Activated CD4-positive, alpha-beta memory T cell treated with anti-CD3 and anti-CD28 coated beads, Interleukin-2, amount 10 ng/mL, durations not matched to agents 7 days and 5 days (primary cell): Measurements from ENCODE around the gene STON2. TPM values are rescaled to one million over a fixed set of nuclear protein-coding genes. Genes with fewer than 3 reads are reported as not detected.
"Not testable (repeated sequence)": the region's sequence is repeated elsewhere in the genome, so short reads cannot be mapped to it uniquely, and the experiment has no call there.

Source experiments
- CTCF ChIA-PET: fragments of 350-600 bp; sonication (Branson Sonifier 250); formaldehyde crosslinking; loops from one replicate; lab custom pipeline; 2021; ENCODE audit warnings: antibody characterized with exemption, inconsistent platforms; lab: Charles Lee
- POLR2A ChIA-PET: fragments of 350-600 bp; sonication (Branson Sonifier 250); formaldehyde crosslinking; loops from one replicate; lab custom pipeline; 2021; ENCODE audit warnings: antibody characterized with exemption; lab: Charles Lee
- DNase-seq: peaks from one replicate; pipeline ENCODE4 v3.0.0-alpha.2; 2020
- H3K27ac Mint-ChIP-seq: one replicate; pipeline ENCODE4 v1.8.0; 2021; ENCODE audit warnings: mild to moderate bottlenecking, mixed read lengths
- H3K27me3 Mint-ChIP-seq: one replicate; pipeline ENCODE4 v1.8.0; 2021; ENCODE audit warnings: mixed read lengths
- H3K36me3 Mint-ChIP-seq: one replicate; pipeline ENCODE4 v1.8.0; 2021; ENCODE audit warnings: low read depth, mixed read lengths
- H3K4me1 Mint-ChIP-seq: one replicate; pipeline ENCODE4 v1.8.0; 2021; ENCODE audit warnings: mixed read lengths
- H3K4me3 Mint-ChIP-seq: one replicate; pipeline ENCODE4 v1.8.0; 2021; ENCODE audit warnings: mild to moderate bottlenecking, mixed read lengths
- H3K9me3 Mint-ChIP-seq: one replicate; pipeline ENCODE4 v1.8.0; 2021; ENCODE audit warnings: mixed read lengths
- total RNA-seq, 2 experiments: library from RNA; stranded (reverse); gene quantifications; one replicate each; pipeline ENCODE4 v1.2.3, GENCODE V29; 2021

The STON2 gene
- total RNA-seq, 2 experiments from 2014 or later: 3.0 to 4.3 TPM

DNA sequence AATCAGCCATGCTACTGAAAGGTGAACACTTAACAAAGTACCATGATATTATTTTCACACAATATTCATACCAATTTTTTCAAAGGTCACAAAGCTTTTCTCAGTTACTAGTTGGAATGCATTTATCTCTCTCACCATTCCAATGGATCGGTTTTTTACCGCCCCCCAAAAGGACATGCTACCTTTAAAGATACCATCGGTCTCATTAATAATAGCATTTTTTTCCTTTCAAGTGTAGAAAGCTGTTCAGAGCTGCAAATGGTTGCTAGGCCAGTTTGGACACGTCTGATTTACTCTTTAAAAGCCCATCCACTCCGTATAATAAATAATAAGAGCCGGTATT lies 34.9 kb upstream of the STON2 start:
- POLR2A ChIA-PET: no interaction called here
- H3K27me3 Mint-ChIP-seq: peaks cover 66% of the 10 kb centered on the region

DNA sequence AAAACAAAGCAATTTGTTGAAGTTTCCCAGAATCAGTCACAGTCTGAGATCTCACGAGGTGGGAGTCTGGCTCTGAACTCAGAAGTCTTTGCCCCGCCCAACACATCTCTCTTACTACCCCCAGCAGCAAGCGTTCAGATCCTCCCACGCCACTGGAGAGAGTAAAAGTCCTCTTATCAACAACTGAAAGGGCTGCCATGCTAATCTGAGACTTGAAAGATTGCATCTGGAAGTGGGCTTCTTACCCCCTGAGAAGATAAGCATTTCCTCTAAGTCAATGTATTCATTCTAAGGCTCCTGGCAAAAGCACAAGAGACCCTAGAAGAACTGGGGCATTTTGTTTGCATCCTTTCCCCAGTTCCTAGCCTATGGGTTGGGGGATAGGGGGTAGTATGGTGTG lies 34.1 kb upstream of the STON2 start:
- DNase-seq: no peak
- H3K36me3 Mint-ChIP-seq: no peaks in the 10 kb centered on the region
- peaks cover 10% of the 10 kb centered on the region for H3K4me1 Mint-ChIP-seq
- no peak overlapping the region for H3K27ac Mint-ChIP-seq
- no peak overlapping the region for H3K4me3 Mint-ChIP-seq
- ChIA-PET CTCF (interaction anchor here (0.6 kb wide), 1 partner anchor 26 kb away, joined by 4 read pairs; no protein-coding TSS in a partner anchor), POLR2A (no interaction called here)
- H3K9me3 Mint-ChIP-seq: no peaks in the 10 kb centered on the region
- peaks cover 65% of the 10 kb centered on the region for H3K27me3 Mint-ChIP-seq

More for the DNA sequence above, 34.9 kb upstream of the STON2 start:
- CTCF ChIA-PET: interaction anchor here (1.1 kb wide), 1 partner anchor 18 kb away, joined by 3 read pairs; no protein-coding TSS in a partner anchor
- DNase-seq: no peak
- no peaks in the 10 kb centered on the region for H3K9me3 Mint-ChIP-seq
- peak overlapping the region; percentile 52 for H3K4me3 Mint-ChIP-seq
- H3K27ac Mint-ChIP-seq: no peak overlapping the region
- peaks cover 10% of the 10 kb centered on the region for H3K4me1 Mint-ChIP-seq
- no peaks in the 10 kb centered on the region for H3K36me3 Mint-ChIP-seq

GRCh38 chr14:81433378-81433777 lies 33.3 kb upstream of the STON2 start:
- Mint-ChIP-seq H3K9me3 (no peaks in the 10 kb centered on the region), H3K27ac (no peak overlapping the region), H3K4me3 (no peak overlapping the region), H3K36me3 (no peaks in the 10 kb centered on the region), H3K27me3 (peaks cover 57% of the 10 kb centered on the region), H3K4me1 (peaks cover 10% of the 10 kb centered on the region)
- ChIA-PET CTCF (interaction anchor here (0.6 kb wide), 1 partner anchor 27 kb away, joined by 4 read pairs; no protein-coding TSS in a partner anchor), POLR2A (no interaction called here)
- no peak for DNase-seq

DNA sequence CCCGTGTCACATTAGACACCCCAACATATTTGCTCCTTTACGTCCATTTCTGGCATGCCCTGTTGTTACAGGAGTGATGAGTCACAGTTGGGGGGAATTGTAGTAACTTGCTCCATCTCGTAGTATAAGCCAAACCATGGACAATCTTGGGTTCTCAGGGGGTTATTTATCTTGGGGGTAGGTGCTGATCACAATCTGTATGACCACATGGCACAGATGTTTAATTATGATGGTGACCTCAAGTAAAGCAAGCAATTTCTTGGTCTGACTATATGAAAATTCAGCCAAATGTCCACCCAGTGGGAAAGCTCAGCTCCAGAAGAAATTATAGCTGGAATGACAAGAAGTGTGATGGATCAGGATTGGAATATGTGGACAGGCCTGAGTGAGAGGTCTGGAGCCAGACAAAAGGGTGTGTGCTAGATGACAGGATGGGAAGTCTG lies 32.1 kb upstream of the STON2 start:
- peaks cover 9% of the 10 kb centered on the region for H3K4me1 Mint-ChIP-seq
- H3K4me3 Mint-ChIP-seq: no peak overlapping the region
- H3K36me3 Mint-ChIP-seq: no peaks in the 10 kb centered on the region
- peaks cover 58% of the 10 kb centered on the region for H3K27me3 Mint-ChIP-seq
- DNase-seq: no peak
- H3K9me3 Mint-ChIP-seq: no peaks in the 10 kb centered on the region
- ChIA-PET CTCF (interaction anchor here (1.1 kb wide), 1 partner anchor 10 kb away, joined by 5 read pairs; no protein-coding TSS in a partner anchor), POLR2A (no interaction called here)
- no peak overlapping the region for H3K27ac Mint-ChIP-seq

DNA sequence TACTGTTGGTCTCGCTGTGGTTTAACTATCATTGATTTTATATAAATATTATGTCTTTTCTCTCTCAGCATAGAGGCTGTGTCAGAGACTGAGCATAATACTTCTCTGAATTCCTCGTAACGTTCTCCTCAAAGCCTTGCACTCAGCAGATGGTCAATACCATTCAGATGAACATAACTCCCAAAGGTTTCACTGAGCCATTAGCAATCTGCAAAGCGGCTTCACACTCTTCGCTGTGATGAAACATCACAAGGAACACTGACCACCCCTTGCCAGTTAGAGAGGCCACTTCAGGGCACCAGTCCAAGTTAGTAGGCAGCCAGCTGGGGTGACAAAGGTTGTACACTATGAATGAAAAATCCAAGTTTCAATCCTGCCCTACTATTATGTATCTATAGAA lies 30.1 kb upstream of the STON2 start:
- Mint-ChIP-seq H3K4me1 (peaks cover under 1% of the 10 kb centered on the region), H3K27me3 (peaks cover 60% of the 10 kb centered on the region), H3K4me3 (no peak overlapping the region), H3K27ac (no peak overlapping the region), H3K9me3 (no peaks in the 10 kb centered on the region), H3K36me3 (no peaks in the 10 kb centered on the region)
- no peak for DNase-seq
- POLR2A ChIA-PET: no interaction called here
- CTCF ChIA-PET: no interaction called here

- H3K36me3 Mint-ChIP-seq, H3K4me1 Mint-ChIP-seq, CTCF ChIA-PET, H3K27ac Mint-ChIP-seq, POLR2A ChIA-PET, DNase-seq, H3K9me3 Mint-ChIP-seq, H3K4me3 Mint-ChIP-seq: not testable (repeated sequence)
- peaks cover 59% of the 10 kb centered on the region for H3K27me3 Mint-ChIP-seq
These were observed 29.6 kb upstream of the STON2 start for GRCh38 chr14:81429749-81430148.

GRCh38 chr14:81429028-81429427 lies 28.9 kb upstream of the STON2 start:
- H3K4me3 Mint-ChIP-seq: no peak overlapping the region
- H3K9me3 Mint-ChIP-seq: no peaks in the 10 kb centered on the region
- CTCF ChIA-PET: no interaction called here
- DNase-seq: no peak
- H3K36me3 Mint-ChIP-seq: no peaks in the 10 kb centered on the region
- H3K27me3 Mint-ChIP-seq: peaks cover 53% of the 10 kb centered on the region
- H3K27ac Mint-ChIP-seq: no peak overlapping the region
- no peaks in the 10 kb centered on the region for H3K4me1 Mint-ChIP-seq
- POLR2A ChIA-PET: no interaction called here

DNA sequence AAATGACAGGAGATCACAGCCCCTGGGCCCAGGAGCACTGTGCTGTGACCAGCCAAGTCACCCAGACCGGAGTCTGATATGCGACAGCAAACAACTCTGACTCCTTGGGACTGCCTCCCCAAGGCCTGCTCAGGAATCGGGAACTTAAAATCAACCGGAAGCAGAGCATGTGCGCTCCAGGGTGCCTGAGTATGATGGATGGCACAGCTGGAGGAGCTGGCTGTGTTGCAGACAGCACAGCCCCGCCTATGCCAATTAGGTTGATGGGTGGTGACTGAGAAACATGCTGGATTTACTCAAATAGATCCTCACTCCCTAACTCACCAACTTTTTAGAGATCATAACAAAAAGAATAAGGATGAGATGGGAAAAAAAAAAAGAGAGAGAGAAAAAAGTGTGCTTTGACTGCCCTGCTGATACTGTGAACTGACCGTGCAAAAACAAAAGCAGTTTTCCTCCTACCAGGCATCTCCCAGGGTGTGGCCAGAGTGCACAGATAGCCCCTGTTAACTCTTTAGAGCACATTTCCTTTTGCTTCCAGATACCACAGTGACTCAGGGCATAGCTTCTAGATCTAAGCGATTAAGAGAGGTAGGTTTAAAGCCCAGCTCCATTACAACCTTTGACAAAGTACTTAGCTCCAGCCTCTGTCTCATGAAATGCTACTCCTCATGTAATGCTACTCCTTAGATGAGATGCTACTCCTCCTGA lies 27.4 kb upstream of the STON2 start:
- no peaks in the 10 kb centered on the region for H3K4me1 Mint-ChIP-seq
- CTCF ChIA-PET: no interaction called here
- H3K27me3 Mint-ChIP-seq: peaks cover 39% of the 10 kb centered on the region
- no peak overlapping the region for H3K4me3 Mint-ChIP-seq
- H3K27ac Mint-ChIP-seq: no peak overlapping the region
- POLR2A ChIA-PET: no interaction called here
- DNase-seq: no peak
- no peaks in the 10 kb centered on the region for H3K9me3 Mint-ChIP-seq
- no peaks in the 10 kb centered on the region for H3K36me3 Mint-ChIP-seq

DNA sequence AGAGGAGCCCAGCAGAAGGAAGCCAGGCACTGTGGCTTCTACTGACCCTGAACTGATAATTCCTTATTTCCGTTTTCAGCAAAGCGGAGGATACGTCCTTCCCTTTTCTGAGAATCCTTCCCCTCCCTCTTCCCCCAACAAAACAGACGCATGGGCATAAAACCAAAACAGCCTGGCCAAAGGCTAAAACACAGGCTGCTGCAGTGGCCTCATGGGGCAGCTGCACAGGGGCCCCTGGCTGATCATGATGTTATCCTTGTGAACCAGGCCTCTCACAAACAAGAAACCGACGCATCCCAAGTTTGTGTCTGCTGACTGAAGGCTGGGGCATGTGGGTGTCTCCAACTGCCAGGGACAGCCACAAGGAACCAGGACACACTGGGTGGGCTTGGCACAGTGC lies 23.4 kb upstream of the STON2 start:
- no peaks in the 10 kb centered on the region for H3K36me3 Mint-ChIP-seq
- peaks cover 31% of the 10 kb centered on the region for H3K27me3 Mint-ChIP-seq
- ChIA-PET POLR2A (no interaction called here), CTCF (no interaction called here)
- peaks cover 3% of the 10 kb centered on the region for H3K9me3 Mint-ChIP-seq
- no peaks in the 10 kb centered on the region for H3K4me1 Mint-ChIP-seq
- H3K4me3 Mint-ChIP-seq: no peak overlapping the region
- no peak overlapping the region for H3K27ac Mint-ChIP-seq
- DNase-seq: no peak

GRCh38 chr14:81418057-81418790 lies 18.1 kb upstream of the STON2 start:
- H3K4me3 Mint-ChIP-seq: no peak overlapping the region
- H3K27ac Mint-ChIP-seq: no peak overlapping the region
- peaks cover 9% of the 10 kb centered on the region for H3K27me3 Mint-ChIP-seq
- CTCF ChIA-PET: no interaction called here
- H3K36me3 Mint-ChIP-seq: no peaks in the 10 kb centered on the region
- H3K9me3 Mint-ChIP-seq: peaks cover 6% of the 10 kb centered on the region
- peaks cover 4% of the 10 kb centered on the region for H3K4me1 Mint-ChIP-seq
- no peak for DNase-seq
- POLR2A ChIA-PET: no interaction called here

DNA sequence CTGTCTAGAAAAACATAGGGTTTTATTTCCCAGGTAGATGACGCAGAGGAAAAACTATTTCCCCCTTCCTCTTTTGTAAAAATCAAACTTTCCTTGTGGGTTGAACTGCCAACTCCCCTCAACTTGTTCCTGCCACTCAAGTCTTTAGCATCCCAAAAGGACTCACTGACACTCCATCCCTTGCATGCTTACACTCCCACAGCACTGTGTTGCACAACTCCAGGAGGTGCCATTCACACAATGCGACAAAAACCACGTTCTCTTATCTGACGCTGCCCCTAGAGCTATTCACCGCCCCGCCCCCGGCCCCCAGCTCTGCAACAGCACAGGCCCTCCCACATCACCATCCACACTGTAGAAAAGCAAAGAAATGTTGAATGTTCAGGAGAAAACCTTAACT lies 16.9 kb upstream of the STON2 start:
- H3K4me1 Mint-ChIP-seq: peaks cover 4% of the 10 kb centered on the region
- ChIA-PET POLR2A (no interaction called here), CTCF (interaction anchor here (0.9 kb wide), 1 partner anchor 9 kb away, joined by 3 read pairs; no protein-coding TSS in a partner anchor)
- peaks cover 4% of the 10 kb centered on the region for H3K9me3 Mint-ChIP-seq
- H3K4me3 Mint-ChIP-seq: no peak overlapping the region
- no peak overlapping the region for H3K27ac Mint-ChIP-seq
- no peak for DNase-seq
- peaks cover 9% of the 10 kb centered on the region for H3K27me3 Mint-ChIP-seq
- no peaks in the 10 kb centered on the region for H3K36me3 Mint-ChIP-seq

- Mint-ChIP-seq H3K4me1 (peaks cover 4% of the 10 kb centered on the region), H3K4me3 (no peak overlapping the region), H3K36me3 (no peaks in the 10 kb centered on the region), H3K27ac (no peak overlapping the region), H3K27me3 (peaks cover 9% of the 10 kb centered on the region), H3K9me3 (peaks cover 4% of the 10 kb centered on the region)
- CTCF ChIA-PET: interaction anchor here (0.9 kb wide), 1 partner anchor 10 kb away, joined by 3 read pairs; no protein-coding TSS in a partner anchor
- DNase-seq: no peak
- POLR2A ChIA-PET: no interaction called here
These were observed 16.2 kb upstream of the STON2 start for GRCh38 chr14:81416194-81416952.

DNA sequence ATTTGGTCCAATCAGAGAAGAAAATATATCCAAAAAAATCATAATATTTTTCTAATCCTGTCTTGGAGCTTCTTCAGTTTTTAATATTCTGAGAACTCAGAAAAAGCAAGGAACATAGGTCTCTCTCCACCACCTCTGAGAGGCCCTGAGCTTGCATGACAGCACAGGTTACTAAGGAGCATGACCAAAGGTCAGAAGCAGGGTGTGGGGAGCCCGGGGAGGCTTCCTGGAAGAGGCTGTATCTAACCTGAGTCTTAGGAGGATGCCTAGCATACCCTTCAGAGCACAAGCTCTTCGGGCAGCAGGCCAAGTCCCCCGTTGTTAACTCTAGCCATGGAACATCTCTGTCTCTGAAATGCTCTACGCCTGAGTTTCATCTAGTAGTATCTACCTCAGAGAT lies 15.7 kb upstream of the STON2 start:
- H3K27me3 Mint-ChIP-seq: peaks cover 14% of the 10 kb centered on the region
- H3K4me1 Mint-ChIP-seq: peaks cover 4% of the 10 kb centered on the region
- peaks cover 4% of the 10 kb centered on the region for H3K9me3 Mint-ChIP-seq
- ChIA-PET POLR2A (no interaction called here), CTCF (no interaction called here)
- DNase-seq: no peak
- no peak overlapping the region for H3K4me3 Mint-ChIP-seq
- no peak overlapping the region for H3K27ac Mint-ChIP-seq
- no peaks in the 10 kb centered on the region for H3K36me3 Mint-ChIP-seq
